A673 (cell line): Measurements from ENCODE around the gene FOXO1. TPM values are rescaled to one million over a fixed set of nuclear protein-coding genes. Genes with fewer than 3 reads are reported as not detected.

Experiments used
- BruUV-seq: library from RNA; stranded (reverse); fragments of 400-500 nt; replicated peaks from 2 replicates; lab custom pipeline; 2021; lab: Mats Ljungman, UMichigan
- CTCF ChIA-PET: fragments of 300-600 bp; sonication (Branson Sonifier 250); formaldehyde crosslinking; loops from one replicate; lab custom pipeline; 2022; ENCODE audit warnings: antibody characterized with exemption; lab: Charles Lee
- POLR2A ChIA-PET: fragments of 300-600 bp; sonication (Branson Sonifier 250); formaldehyde crosslinking; loops from one replicate; lab custom pipeline; 2022; ENCODE audit warnings: antibody characterized with exemption; ENCODE audit not compliant: low non-redundant PET; lab: Charles Lee
- DNase-seq: peaks from one replicate; pipeline ENCODE4 v3.0.0-alpha.2; 2015; ENCODE audit warnings: low spot score
- H3K27ac ChIP-seq: fragments of 200-600 bp; sonication (generic); 2 replicates; pipeline ENCODE4 v1.5.1; 2016; ENCODE audit warnings: mixed run types, low read depth, mild to moderate bottlenecking, mixed read lengths, antibody characterized with exemption, low read length; ENCODE audit not compliant: poor library complexity, severe bottlenecking
- H3K27me3 ChIP-seq: fragments of 200-600 bp; sonication (generic); replicated peaks from 2 replicates; pipeline ENCODE4 v1.6.1; 2017; ENCODE audit warnings: mixed run types, low read depth, mild to moderate bottlenecking, mixed read lengths, antibody characterized with exemption, low read length; ENCODE audit not compliant: insufficient read depth, poor library complexity
- H3K36me3 ChIP-seq: fragments of 200-600 bp; sonication (generic); 2 replicates; pipeline ENCODE4 v1.6.1; 2016; ENCODE audit warnings: mixed run types, mild to moderate bottlenecking, mixed read lengths, antibody characterized with exemption, low read length; ENCODE audit not compliant: insufficient read depth, poor library complexity, severe bottlenecking
- H3K4me1 ChIP-seq: fragments of 200-600 bp; sonication (generic); 2 replicates; pipeline ENCODE4 v1.6.1; 2017; ENCODE audit warnings: mixed run types, mild to moderate bottlenecking, mixed read lengths, antibody characterized with exemption, low read length; ENCODE audit not compliant: insufficient read depth, poor library complexity, severe bottlenecking
- H3K4me3 ChIP-seq: fragments of 200-600 bp; sonication (generic); 2 replicates; pipeline ENCODE4 v1.5.1; 2016; ENCODE audit warnings: low read depth, mixed run types, mild to moderate bottlenecking, mixed read lengths, low read length; ENCODE audit not compliant: poor library complexity, severe bottlenecking
- H3K9me3 ChIP-seq: fragments of 200-600 bp; sonication (generic); 2 replicates; pipeline ENCODE4 v1.6.1; 2016; ENCODE audit warnings: mixed run types, low read depth, mild to moderate bottlenecking, mixed read lengths, antibody characterized with exemption, low read length; ENCODE audit not compliant: poor library complexity, severe bottlenecking
- EZH2 ChIP-seq: fragments of 200-600 bp; sonication (generic); IDR thresholded peaks from 2 replicates; pipeline ENCODE4 v1.6.1; 2017; ENCODE audit warnings: borderline replicate concordance, low read depth, mild to moderate bottlenecking, mixed read lengths, antibody characterized with exemption, low read length; ENCODE audit not compliant: poor library complexity, severe bottlenecking
- intact Hi-C: fragments of 100-400 bp; cut with micrococcal nuclease; formaldehyde crosslinking; loops from one replicate; pipeline ENCODE4 v1.10.0; 2022; ENCODE audit not compliant: unreplicated experiment
- total RNA-seq: library from RNA; stranded (reverse); gene quantifications from 2 replicates; pipeline ENCODE4 v1.2.3, GENCODE V29; 2021
- TF ChIP-seq, protein P1 (sequence below): fragments of 300-800, 200-600 bp; sonication (generic); conservative IDR thresholded peaks from 2 replicates; pipeline ENCODE4 v1.5.1; 2017; ENCODE audit warnings: low read depth, mild to moderate bottlenecking, antibody characterized with exemption, low read length, moderate library complexity, mixed read lengths

Gene FOXO1
- total RNA-seq, 1 experiment from 2014 or later: 2.9 TPM

DNA sequence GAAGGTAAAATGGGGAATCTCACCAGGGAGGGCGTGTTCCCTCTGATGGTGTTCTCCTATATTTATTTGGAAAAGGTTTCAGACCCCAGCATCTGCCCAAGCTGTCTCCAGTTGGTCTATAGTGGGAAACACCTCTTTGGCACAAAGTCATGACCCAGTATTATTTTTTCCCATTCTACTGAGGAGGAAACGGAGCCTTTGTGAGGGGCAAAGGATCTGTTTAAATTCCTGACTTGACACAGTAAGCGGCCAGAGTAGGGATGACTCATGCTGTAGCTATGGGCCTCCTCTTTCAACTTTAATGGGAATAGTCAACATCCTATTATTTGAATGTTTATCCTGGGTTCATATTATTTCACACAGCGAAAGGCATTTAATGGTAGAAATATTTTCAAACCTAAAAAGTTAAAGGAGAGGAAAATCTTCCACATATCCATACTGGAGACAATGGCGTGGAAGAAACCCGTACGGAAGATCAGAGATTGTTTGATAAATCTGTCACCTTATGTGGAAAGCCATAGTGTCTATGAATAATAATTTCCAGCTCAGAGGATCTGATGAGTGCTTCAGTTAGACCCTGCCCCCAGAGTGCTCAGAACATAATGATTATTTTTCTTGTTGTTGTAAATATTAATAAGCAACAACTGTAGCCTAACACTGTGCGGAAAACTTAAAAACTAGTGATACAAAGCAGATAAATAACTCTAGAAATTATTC is 126.0 kb downstream of the FOXO1 start:
- H3K4me1 ChIP-seq: peaks cover 14% of the 10 kb centered on the region
- peak; percentile 77 for DNase-seq
- no peaks in the 10 kb centered on the region for H3K27me3 ChIP-seq
- BruUV-seq: no TSS peak
- no peak overlapping the region for H3K4me3 ChIP-seq
- no peaks in the 10 kb centered on the region for H3K36me3 ChIP-seq
- ChIA-PET CTCF (no interaction called here), POLR2A (no interaction called here)
- intact Hi-C loops: no loop called here
- H3K9me3 ChIP-seq: no peaks in the 10 kb centered on the region
- TF ChIP-seq EZH2: no peak
- TF ChIP-seq, protein P1, sequence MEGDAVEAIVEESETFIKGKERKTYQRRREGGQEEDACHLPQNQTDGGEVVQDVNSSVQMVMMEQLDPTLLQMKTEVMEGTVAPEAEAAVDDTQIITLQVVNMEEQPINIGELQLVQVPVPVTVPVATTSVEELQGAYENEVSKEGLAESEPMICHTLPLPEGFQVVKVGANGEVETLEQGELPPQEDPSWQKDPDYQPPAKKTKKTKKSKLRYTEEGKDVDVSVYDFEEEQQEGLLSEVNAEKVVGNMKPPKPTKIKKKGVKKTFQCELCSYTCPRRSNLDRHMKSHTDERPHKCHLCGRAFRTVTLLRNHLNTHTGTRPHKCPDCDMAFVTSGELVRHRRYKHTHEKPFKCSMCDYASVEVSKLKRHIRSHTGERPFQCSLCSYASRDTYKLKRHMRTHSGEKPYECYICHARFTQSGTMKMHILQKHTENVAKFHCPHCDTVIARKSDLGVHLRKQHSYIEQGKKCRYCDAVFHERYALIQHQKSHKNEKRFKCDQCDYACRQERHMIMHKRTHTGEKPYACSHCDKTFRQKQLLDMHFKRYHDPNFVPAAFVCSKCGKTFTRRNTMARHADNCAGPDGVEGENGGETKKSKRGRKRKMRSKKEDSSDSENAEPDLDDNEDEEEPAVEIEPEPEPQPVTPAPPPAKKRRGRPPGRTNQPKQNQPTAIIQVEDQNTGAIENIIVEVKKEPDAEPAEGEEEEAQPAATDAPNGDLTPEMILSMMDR: no peak
- H3K27ac ChIP-seq: no peak overlapping the region

DNA sequence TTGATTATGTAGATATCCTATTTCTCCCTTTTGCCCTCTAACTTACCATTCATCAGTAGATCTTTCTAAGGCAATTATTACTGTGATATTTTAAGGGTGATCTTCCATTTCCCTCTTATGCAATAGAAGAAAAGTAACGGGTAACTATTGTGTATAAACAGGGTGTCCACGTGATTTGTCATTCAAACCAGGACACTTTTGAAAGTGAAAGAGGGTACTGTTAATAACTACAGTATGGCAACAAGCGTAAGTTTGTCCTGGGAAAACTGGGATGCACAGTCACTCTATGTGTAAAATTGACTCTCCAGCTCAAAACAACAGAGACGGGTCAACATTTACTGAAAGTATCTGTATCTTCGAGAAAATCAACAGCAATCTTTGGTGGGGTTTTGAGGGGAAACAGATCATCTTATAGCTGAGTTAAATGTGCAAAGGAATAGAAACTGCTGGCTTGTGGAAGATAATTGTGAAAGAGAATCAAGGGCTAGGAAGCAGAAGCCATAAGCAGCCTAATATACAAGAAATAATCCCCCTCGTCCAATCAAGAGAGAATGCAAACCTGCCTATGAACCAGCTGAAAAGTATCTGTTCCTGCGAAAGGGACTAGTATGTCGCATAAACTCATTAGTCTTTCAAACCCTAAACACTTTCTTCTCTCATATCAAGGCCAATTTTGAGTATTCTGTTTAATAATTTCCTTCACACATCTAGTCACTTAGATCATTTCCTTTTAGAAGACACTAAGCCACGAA is 126.7 kb downstream of the FOXO1 start:
- H3K9me3 ChIP-seq: no peaks in the 10 kb centered on the region
- H3K4me1 ChIP-seq: peaks cover 14% of the 10 kb centered on the region
- ChIA-PET CTCF (no interaction called here), POLR2A (no interaction called here)
- BruUV-seq: no TSS peak
- no peak overlapping the region for H3K4me3 ChIP-seq
- H3K36me3 ChIP-seq: no peaks in the 10 kb centered on the region
- TF ChIP-seq, protein P1: no peak
- no peak for TF ChIP-seq EZH2
- H3K27me3 ChIP-seq: no peaks in the 10 kb centered on the region
- no peak for DNase-seq
- no peak overlapping the region for H3K27ac ChIP-seq
- intact Hi-C loops: no loop called here

DNA sequence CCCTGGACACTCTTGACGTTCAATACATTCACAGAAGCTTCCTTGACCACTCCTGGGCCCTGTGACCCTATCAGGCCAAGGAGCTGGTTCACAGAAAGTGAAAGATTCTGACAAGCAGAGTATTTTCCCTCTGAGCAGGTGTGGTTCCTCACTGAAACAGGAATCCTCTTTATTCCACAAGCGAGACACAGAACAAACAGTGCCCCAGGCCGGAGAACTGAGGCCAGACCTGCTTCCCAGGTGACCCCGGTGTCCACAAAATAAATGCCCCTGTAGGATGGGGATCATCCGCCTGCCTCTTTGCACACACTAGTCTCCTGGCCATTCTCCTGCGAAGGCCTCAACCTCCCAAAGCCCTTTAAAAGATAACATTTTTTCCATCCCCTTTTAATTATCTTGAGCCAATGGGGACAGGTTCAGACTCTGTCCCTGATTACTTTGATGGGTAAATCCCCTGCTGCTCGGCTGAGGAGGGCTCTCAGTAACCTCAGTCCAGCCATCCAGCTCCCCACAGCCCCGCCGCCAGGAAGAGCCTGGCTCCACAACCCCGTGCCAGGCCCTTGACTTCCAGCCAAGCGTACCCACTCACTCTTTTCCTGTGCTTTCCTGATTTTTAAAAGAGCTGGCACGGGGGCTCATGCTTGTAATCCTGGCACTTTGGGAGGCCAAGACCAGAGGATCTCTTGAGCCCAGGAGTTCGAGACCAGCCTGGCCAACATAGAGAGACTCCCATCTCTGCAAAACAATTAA is 129.1 kb downstream of the FOXO1 start:
- Histone ChIP-seq H3K27ac (no peak overlapping the region), H3K27me3 (no peaks in the 10 kb centered on the region), H3K4me1 (peaks cover 14% of the 10 kb centered on the region), H3K4me3 (no peak overlapping the region), H3K9me3 (no peaks in the 10 kb centered on the region), H3K36me3 (no peaks in the 10 kb centered on the region)
- TF ChIP-seq, protein P1: no peak
- no peak for TF ChIP-seq EZH2
- ChIA-PET POLR2A (no interaction called here), CTCF (interaction anchor here (0.5 kb wide), 1 partner anchor 1269 kb away, joined by 4 read pairs; no protein-coding TSS in a partner anchor)
- no peak for DNase-seq
- intact Hi-C loops: no loop called here
- BruUV-seq: no TSS peak
